GM21526 (cell line): ENCODE data around the gene RAD52.
"Not testable (repeated sequence)": the region's sequence is repeated elsewhere in the genome, so short reads cannot be mapped to it uniquely, and the experiment has no call there.

Source experiments
- ATAC-seq: cut with Tn5 transposase; IDR thresholded peaks from one replicate; pipeline ENCODE4 v1.9.1; 2021; ENCODE audit warnings: moderate library complexity; ENCODE audit not compliant: unreplicated experiment, low FRiP score

The RAD52 gene

GRCh38 chr12:968545-968944 lies 19.1 kb upstream of the RAD52 start:
- ATAC-seq: no peak

DNA sequence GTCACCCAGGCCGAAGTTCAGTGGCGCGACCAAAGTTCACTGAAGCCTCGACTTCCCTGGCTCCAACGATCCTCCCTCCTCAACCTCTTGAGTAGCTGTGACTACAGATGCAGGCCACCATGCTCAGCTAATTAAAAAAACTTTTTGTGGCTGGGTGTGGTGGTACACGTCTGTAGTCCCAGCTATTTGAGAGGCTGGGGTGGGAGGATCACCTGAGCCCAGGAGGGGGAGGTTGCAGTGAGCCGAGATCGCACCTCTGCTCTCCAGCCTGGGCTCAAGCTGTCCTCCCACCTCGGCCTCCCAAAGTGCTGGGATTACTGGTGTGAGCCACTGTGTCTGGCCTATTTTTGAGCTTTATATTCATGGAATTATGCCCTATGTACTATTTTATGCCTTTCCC lies 18.1 kb upstream of the RAD52 start:
- no peak for ATAC-seq

- no peak for ATAC-seq
Measured at GRCh38 chr12:966724-967123, 17.2 kb upstream of the RAD52 start.

DNA sequence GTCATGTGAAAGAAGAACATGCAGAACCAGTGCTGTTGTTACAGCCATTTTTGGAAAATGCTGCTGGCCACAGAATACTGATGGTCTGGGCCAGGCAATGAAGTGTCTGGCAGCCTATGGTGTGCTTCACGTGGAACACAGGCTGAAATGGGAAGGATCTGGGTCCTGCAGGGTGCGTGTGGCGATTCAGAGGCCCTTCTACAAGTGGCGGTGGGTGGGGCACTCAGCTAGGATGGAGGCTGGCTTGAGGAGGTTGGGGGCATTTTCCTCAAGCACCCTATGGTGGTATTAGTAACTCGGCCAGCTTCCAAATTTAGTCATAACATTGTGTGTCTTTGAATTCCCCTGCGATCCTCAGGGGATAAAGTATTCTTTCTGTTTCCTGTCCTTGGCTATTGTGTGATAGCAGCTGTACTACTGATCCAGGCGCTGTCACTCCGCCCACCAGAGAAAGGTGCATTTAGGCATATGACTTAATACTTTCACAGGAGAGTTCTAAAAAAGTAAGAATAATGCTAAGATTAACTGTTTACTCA lies 9.2 kb upstream of the RAD52 start:
- no peak for ATAC-seq

DNA sequence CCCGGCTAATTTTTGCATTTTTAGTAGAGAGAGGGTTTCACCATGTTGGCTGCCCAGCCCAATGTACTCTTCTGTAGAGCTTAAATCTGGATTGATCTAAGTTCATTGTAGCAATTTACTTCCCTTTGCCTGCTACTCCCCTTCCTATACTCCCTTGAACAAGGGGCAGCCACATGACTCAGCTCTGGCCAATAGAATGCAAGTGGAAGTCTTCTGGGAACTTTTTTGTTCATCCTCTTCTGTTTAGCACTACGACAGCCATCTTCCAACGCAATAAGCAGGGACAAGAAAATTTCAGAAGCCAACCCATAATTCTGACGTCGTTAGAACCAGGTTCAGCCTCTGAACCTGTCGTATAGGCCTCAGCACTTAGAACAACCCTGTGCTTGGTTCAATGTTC lies 6.4 kb upstream of the RAD52 start:
- no peak for ATAC-seq

- no peak for ATAC-seq
Measured at GRCh38 chr12:954741-955140, 5.2 kb upstream of the RAD52 start.

DNA sequence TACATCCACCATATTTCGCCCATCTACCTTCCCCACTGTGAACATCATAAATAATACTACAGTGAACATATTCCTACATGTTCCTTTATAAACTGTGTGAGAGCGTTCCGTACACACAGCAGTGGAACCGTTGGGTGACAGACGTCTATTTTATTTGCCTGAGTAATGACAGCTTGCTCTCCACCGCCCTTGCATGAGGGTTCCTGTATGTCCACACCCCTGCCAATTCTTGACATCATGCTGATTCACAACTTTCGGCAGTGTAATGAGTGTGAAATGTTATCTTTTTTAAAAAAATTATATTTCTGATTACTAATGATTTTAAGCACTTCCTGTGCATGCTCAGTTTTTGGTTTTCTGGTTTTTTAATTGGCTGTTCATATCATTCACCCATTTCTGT lies 4.3 kb upstream of the RAD52 start:
- no peak for ATAC-seq

DNA sequence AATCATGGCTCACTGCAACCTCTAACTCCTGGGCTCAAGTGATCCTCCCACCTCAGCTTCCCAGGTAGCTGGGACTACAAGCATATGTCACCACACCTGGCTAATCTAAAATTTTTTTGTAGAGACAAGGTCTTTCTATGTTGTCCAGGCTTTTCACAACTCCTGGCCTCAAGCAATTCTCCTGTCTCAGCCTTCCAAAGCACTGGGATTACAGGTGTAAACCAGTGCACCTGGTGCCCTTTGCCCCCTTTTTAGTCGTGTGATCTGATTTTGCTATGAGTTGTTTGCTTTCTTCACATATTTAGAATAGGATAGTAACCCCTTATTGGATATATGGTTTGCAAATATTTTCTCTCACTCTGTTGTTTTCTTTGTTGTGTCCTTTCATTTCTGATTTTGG lies 1.7 kb upstream of the RAD52 start:
- ATAC-seq: no peak

DNA sequence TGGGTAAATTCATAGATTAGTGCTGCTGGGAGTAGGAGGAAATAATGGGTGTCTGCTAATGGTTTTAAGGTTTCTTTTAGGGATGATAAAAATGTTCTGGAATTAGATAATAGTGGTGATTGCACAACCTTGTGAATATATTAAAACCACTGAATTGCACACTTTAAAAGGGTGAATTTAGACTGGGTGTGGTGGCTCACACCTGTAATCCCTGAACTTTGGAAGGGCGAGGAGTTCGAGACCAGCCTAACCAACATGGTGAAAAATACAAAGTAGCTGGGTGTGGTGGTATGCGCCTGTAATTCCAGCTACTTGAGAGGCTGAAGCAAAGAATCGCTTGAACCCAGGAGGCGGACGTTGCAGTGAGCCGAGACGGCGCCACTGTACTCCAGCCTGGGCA lies 1.3 kb downstream of the RAD52 start:
- no peak for ATAC-seq

- no peak for ATAC-seq
Measured at GRCh38 chr12:946631-947030, 2.9 kb downstream of the RAD52 start.

GRCh38 chr12:946212-946611 lies 3.3 kb downstream of the RAD52 start:
- no peak for ATAC-seq

DNA sequence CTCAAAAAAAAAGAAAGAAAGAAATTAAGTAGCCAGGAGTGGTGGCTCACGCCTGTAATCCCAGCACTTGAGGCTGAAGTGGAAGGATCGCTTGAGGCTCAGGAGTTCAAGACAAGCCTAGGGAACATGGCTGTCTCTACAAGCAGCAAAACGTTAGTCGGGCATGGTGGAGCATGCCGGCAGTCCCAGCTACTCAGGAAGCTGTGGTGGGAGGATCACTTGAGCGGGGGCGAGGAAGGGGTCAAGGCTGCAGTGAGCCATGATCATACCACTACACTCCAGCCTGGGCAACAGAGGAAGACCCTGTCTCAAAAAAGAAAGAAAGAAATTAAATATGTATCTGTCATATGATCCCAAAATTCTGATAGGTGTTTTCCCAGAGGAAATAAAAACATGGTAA lies 5.3 kb downstream of the RAD52 start:
- no peak for ATAC-seq

- no peak for ATAC-seq
Measured at GRCh38 chr12:943051-943450, 6.4 kb downstream of the RAD52 start.

DNA sequence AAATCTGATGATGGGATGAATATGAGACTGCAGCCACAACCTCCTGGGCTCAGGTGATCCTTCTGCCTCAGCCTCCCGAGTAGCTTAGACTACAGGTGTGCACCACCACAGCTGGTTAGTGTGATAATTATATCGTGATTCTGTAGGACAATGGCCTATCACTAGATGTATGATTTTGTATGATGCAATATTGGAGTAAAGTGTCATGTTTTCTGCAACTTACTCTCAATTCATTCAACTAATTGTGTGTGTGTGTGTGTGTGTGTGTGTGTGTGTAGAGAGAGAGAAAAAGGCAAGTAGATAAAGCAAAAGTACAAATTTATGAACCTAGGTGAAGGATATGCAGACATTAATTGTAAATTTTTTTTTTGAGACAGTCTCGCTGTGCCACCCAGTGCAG lies 10.7 kb downstream of the RAD52 start:
- ATAC-seq: no peak

DNA sequence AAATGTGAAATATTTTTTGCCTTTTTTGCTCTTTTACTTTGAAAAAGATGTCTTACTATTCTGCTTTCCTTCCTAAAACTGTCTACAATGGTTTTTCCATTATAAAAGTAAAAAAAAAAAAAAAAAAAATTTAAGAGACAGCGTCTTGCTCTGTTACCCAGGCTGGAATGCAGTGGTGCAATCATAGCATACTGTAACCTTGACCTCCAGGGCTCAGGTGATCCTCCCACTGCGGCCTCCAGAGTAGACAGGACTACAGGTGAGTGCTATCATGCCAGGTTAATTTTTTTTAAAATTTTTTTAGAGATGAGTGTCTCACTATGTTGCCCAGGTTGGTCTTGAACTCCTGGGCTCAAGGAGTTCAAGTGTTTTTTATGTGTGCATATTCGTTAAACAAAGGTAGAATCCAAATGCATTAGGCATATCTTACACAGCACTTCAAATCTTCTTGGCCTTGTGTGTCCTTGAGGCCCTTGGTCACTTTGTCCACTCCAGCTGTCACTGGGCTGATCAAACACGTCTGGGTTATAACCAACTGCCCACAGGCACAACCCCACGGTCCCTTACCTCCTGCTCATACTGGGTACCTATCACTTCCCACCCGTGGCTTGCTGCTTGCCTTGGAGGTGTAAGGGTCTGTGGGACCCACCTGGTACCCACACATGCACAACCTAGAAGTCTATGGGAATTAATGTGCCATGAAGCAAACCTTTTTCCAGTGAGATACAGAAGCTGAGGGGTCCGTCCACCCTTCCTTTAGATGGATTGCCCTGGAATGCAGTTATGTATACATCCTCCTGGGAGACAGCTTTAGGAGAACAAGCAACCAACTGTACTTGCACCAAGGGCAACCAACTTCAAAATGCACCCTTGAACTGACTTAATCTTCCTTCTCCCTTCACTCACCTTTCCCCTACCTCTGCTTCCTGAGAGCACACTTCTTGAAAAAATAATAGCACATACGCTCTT lies 12.8 kb downstream of the RAD52 start:
- no peak for ATAC-seq

- ATAC-seq: not testable (repeated sequence)
Measured at GRCh38 chr12:935891-936290, 13.6 kb downstream of the RAD52 start.

DNA sequence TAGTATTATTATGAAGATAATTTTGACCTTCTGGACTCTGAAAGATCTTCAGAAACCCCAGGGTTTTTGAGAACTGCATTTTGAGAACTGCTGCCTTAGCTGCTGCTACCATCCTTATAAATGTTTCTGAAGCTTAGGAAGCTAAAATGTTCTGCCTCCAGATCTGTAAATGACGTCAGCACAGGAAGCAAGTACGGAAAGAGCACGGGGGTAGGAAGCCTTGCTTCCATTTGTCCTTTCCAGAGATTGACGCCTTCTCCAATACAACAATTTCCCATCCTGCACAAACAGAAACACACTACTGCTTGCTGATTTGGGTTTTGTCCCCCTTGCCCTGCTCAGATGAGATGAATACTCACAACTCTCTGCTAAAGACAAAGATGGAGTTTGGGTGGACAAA lies 17.9 kb downstream of the RAD52 start:
- ATAC-seq: no peak

- no peak for ATAC-seq
Measured at GRCh38 chr12:931060-931459, 18.4 kb downstream of the RAD52 start.

- no peak for ATAC-seq
Measured at GRCh38 chr12:926641-927040, 22.9 kb downstream of the RAD52 start.

DNA sequence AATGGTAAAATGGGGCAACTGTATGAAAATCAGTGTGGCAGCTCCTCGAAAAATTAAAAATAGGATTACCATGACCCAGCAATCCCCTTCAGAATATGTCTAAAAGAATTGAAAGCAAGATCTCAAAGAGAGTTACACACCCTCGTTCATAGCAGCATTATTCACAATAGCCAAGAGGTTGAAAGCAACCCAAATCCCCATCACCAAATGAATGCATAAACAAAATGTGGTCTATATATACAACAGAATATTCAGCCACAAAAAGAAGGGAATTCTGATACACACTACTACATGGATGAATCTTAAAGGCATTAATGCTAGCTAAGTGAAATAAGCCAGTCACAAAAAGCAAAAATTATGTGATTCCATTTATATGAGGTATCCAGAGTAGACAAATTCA lies 27.2 kb downstream of the RAD52 start:
- no peak for ATAC-seq

- ATAC-seq: no peak
Measured at GRCh38 chr12:920676-921075, 28.8 kb downstream of the RAD52 start.

DNA sequence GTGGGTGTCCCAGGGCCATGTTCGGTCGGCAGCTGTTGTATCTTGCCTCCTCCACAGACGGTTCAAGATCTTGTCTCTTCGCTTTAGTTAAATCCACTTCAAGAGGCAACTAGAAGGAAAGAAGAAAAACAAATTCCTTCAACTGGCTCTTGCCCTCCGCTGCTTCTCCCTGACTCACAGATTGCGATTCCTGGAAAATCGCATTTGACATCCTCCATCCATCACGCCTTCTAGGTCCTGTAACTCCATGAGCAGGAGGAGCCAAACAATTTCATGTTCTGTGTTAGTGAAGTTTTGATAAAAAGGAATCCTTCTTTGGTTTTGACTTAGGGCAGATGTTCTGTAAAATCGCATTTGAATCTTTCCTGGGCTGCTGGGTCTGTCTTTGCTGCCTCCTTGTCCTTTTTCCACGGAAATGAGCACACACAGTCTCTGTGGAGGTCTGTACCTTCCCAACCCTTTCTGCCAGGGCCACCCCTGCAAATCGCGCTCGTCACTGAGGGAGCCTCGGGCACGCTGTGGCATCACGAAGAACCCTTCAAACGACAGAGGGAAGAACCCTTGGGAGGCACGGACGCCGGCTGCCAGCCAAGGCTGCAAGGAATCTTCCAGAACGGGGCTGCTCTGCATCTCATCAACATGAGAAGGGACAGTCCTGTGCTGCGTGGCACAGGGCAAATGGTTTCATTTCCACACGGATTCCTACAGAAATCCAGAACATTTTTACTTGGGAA lies 32.6 kb downstream of the RAD52 start:
- ATAC-seq: no peak
